Neural crest cell (in vitro differentiated cells): ENCODE measurements around the gene LDB2. TPM values are rescaled to one million over a fixed set of nuclear protein-coding genes. Genes with fewer than 3 reads are reported as not detected.

ENCODE experiments used
- DNase-seq: peaks from one replicate; pipeline ENCODE4 v3.0.0; 2021; ENCODE audit warnings: low read depth, mixed read lengths, low spot score
- H3K27ac Mint-ChIP-seq: one replicate; pipeline ENCODE4 v1.8.0; 2021; ENCODE audit warnings: mild to moderate bottlenecking, mixed read lengths; ENCODE audit not compliant: unreplicated experiment
- H3K27me3 Mint-ChIP-seq: 2 replicates; pipeline ENCODE4 v1.8.0; 2021; ENCODE audit warnings: low read depth, mild to moderate bottlenecking, mixed read lengths
- H3K36me3 Mint-ChIP-seq: 2 replicates; pipeline ENCODE4 v1.8.0; 2021; ENCODE audit warnings: low read depth, mild to moderate bottlenecking, mixed read lengths
- H3K4me1 Mint-ChIP-seq: 2 replicates; pipeline ENCODE4 v1.8.0; 2021; ENCODE audit warnings: mixed read lengths
- H3K4me3 Mint-ChIP-seq: one replicate; pipeline ENCODE4 v1.8.0; 2021; ENCODE audit warnings: mild to moderate bottlenecking, mixed read lengths
- H3K9me3 Mint-ChIP-seq: 2 replicates; pipeline ENCODE4 v1.8.0; 2021; ENCODE audit warnings: mixed read lengths
- CTCF ChIP-seq: fragments of 200-600 bp; sonication (generic); conservative IDR thresholded peaks from 2 replicates; pipeline ENCODE4 v1.5.0; 2021; ENCODE audit warnings: antibody characterized with exemption, mild to moderate bottlenecking
- total RNA-seq: library from RNA; stranded (reverse); gene quantifications from 2 replicates; pipeline ENCODE4 v1.2.1, GENCODE V29; 2021

LDB2 gene
- total RNA-seq, 1 donor from 2014 or later, result 12.7 TPM

GRCh38 chr4:16801356-16801755 lies 97.1 kb downstream of the LDB2 start:
- DNase-seq, result no peak
- no peaks in the 10 kb centered on the region for H3K4me1 Mint-ChIP-seq
- H3K4me3 Mint-ChIP-seq, result no peak overlapping the region
- H3K36me3 Mint-ChIP-seq, result peaks cover 6% of the 10 kb centered on the region
- H3K9me3 Mint-ChIP-seq, result peaks cover 11% of the 10 kb centered on the region
- H3K27me3 Mint-ChIP-seq, result no peaks in the 10 kb centered on the region
- no peak for TF ChIP-seq CTCF
- no peak overlapping the region for H3K27ac Mint-ChIP-seq

- no peak overlapping the region for H3K27ac Mint-ChIP-seq
These were observed 103.5 kb downstream of the LDB2 start for GRCh38 chr4:16794816-16795445.

GRCh38 chr4:16791460-16791859 lies 107.0 kb downstream of the LDB2 start:
- Mint-ChIP-seq H3K4me3 (no peak overlapping the region), H3K4me1 (peaks cover 8% of the 10 kb centered on the region), H3K27me3 (no peaks in the 10 kb centered on the region), H3K27ac (no peak overlapping the region), H3K36me3 (no peaks in the 10 kb centered on the region), H3K9me3 (no peaks in the 10 kb centered on the region)
- no peak for DNase-seq
- no peak for TF ChIP-seq CTCF

More at GRCh38 chr4:16794816-16795445, 103.5 kb downstream of the LDB2 start:
- H3K4me3 Mint-ChIP-seq, result no peak overlapping the region
- peaks cover 2% of the 10 kb centered on the region for H3K9me3 Mint-ChIP-seq
- TF ChIP-seq CTCF, result peak; percentile 72
- no peaks in the 10 kb centered on the region for H3K27me3 Mint-ChIP-seq
- peak; percentile 68 for DNase-seq
- peaks cover 4% of the 10 kb centered on the region for H3K4me1 Mint-ChIP-seq
- H3K36me3 Mint-ChIP-seq, result no peaks in the 10 kb centered on the region

GRCh38 chr4:16790508-16790907 lies 107.9 kb downstream of the LDB2 start:
- Mint-ChIP-seq H3K4me3 (no peak overlapping the region), H3K4me1 (peaks cover 8% of the 10 kb centered on the region), H3K27me3 (no peaks in the 10 kb centered on the region), H3K36me3 (no peaks in the 10 kb centered on the region), H3K27ac (no peak overlapping the region), H3K9me3 (no peaks in the 10 kb centered on the region)
- no peak for TF ChIP-seq CTCF
- DNase-seq, result no peak

GRCh38 chr4:16788868-16789267 lies 109.6 kb downstream of the LDB2 start:
- Mint-ChIP-seq H3K9me3 (no peaks in the 10 kb centered on the region), H3K36me3 (no peaks in the 10 kb centered on the region), H3K27ac (no peak overlapping the region), H3K4me1 (peaks cover 4% of the 10 kb centered on the region), H3K27me3 (no peaks in the 10 kb centered on the region), H3K4me3 (no peak overlapping the region)
- no peak for TF ChIP-seq CTCF
- no peak for DNase-seq
